ENCODE results near the gene PABPN1L.

DNA sequence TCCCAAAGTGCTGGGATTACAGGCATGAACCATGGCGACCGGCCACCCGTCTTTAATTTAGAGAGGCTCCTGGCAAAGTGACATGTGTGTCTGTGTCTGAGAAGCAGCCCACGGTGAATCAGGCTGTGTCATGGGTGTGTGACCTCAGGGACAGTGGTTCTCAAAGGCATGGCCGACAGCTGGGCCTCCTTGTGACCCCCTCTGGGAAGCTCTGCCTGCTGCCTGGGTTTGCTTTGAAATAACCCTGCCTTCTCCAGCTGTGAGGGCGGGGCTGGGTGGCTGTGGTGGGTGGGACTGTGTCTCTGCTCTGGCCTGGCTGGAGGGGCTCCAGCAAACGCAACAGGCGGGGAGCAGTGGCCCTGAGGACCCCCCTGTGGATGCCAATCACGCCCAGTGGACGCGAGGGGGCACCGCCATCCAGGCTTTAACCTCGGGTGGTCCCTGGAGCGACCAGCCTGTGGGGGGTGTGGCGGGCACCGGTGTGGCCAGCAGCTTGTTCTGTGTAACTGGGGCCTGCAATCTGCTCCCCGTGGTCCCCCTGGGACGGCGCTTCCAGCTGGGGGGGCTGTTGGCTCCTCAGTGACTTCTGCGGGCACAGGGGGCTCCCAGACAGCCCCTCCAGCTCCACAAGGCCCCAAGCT, 46.0 kb downstream of the PABPN1L start:
- TF ChIP-seq, protein P1, sequence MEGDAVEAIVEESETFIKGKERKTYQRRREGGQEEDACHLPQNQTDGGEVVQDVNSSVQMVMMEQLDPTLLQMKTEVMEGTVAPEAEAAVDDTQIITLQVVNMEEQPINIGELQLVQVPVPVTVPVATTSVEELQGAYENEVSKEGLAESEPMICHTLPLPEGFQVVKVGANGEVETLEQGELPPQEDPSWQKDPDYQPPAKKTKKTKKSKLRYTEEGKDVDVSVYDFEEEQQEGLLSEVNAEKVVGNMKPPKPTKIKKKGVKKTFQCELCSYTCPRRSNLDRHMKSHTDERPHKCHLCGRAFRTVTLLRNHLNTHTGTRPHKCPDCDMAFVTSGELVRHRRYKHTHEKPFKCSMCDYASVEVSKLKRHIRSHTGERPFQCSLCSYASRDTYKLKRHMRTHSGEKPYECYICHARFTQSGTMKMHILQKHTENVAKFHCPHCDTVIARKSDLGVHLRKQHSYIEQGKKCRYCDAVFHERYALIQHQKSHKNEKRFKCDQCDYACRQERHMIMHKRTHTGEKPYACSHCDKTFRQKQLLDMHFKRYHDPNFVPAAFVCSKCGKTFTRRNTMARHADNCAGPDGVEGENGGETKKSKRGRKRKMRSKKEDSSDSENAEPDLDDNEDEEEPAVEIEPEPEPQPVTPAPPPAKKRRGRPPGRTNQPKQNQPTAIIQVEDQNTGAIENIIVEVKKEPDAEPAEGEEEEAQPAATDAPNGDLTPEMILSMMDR (IDR thresholded peaks at IDR 0.05): no peak
- TF ChIP-seq ZFX (IDR thresholded peaks at IDR 0.05; ENCODE audit: borderline replicate concordance): no peak
